Trophoblast cell (in vitro differentiated cells and primary cell): ENCODE measurements around the gene ZFYVE28.

Source experiments
- DNase-seq, 2 donors: peaks; one replicate each; pipeline ENCODE4 v3.0.0-alpha.2; 2016
- H2AFZ ChIP-seq: 2 replicates; pipeline ENCODE4 v1.6.1; 2013; ENCODE audit warnings: low read length, moderate library complexity, mild to moderate bottlenecking; ENCODE audit not compliant: insufficient read depth, poor library complexity
- H2AK5ac ChIP-seq: 2 replicates; pipeline ENCODE4 v1.6.1; 2013; ENCODE audit warnings: mild to moderate bottlenecking, low read length
- H2BK120ac ChIP-seq: 2 replicates; pipeline ENCODE4 v1.6.1; 2013; ENCODE audit warnings: low read length, mild to moderate bottlenecking, moderate library complexity; ENCODE audit not compliant: insufficient read depth, poor library complexity
- H2BK12ac ChIP-seq: 2 replicates; pipeline ENCODE4 v1.6.1; 2013; ENCODE audit warnings: mild to moderate bottlenecking, low read length, moderate library complexity
- H2BK5ac ChIP-seq: 2 replicates; pipeline ENCODE4 v1.6.1; 2013; ENCODE audit warnings: low read length, low read depth, moderate library complexity, mild to moderate bottlenecking; ENCODE audit not compliant: poor library complexity
- H3K14ac ChIP-seq: 2 replicates; pipeline ENCODE4 v1.6.1; 2013; ENCODE audit warnings: mild to moderate bottlenecking, low read length
- H3K18ac ChIP-seq: 2 replicates; pipeline ENCODE4 v1.6.1; 2013; ENCODE audit warnings: mild to moderate bottlenecking, low read length
- H3K23ac ChIP-seq: 2 replicates; pipeline ENCODE4 v1.6.1; 2013; ENCODE audit warnings: low read length
- H3K27ac ChIP-seq: 2 replicates; pipeline ENCODE4 v1.5.1; 2013; ENCODE audit warnings: low read depth, mild to moderate bottlenecking, inconsistent platforms, low read length, moderate library complexity
- H3K27me3 ChIP-seq: 2 replicates; pipeline ENCODE4 v1.6.1; 2013; ENCODE audit warnings: inconsistent platforms, mild to moderate bottlenecking, low read length, moderate library complexity; ENCODE audit not compliant: insufficient read depth
- H3K36me3 ChIP-seq, 2 experiments: 1 replicate in 1 of 2; 2 replicates in 1 of 2; pipeline ENCODE4 v1.6.1; 2013; ENCODE audit warnings: low read length in 2 of 2, mild to moderate bottlenecking in 2 of 2, moderate library complexity in 1 of 2; ENCODE audit not compliant: insufficient read depth in 2 of 2, control insufficient read depth in 1 of 2
- H3K4ac ChIP-seq: 2 replicates; pipeline ENCODE4 v1.6.1; 2013; ENCODE audit warnings: low read depth, mild to moderate bottlenecking, low read length, moderate library complexity
- H3K4me1 ChIP-seq, 2 experiments: 1 replicate in 1 of 2; 2 replicates in 1 of 2; pipeline ENCODE4 v1.6.1; 2013; ENCODE audit warnings: low read length in 2 of 2, mild to moderate bottlenecking in 2 of 2, moderate library complexity in 1 of 2; ENCODE audit not compliant: insufficient read depth in 2 of 2, control insufficient read depth in 1 of 2
- H3K4me2 ChIP-seq: 2 replicates; pipeline ENCODE4 v1.6.1; 2013; ENCODE audit warnings: inconsistent platforms, mild to moderate bottlenecking, low read length, moderate library complexity
- H3K4me3 ChIP-seq: 2 replicates; pipeline ENCODE4 v1.5.1; 2013; ENCODE audit warnings: mild to moderate bottlenecking, low read depth, low read length, inconsistent platforms
- H3K79me1 ChIP-seq: one replicate; pipeline ENCODE4 v1.6.1; 2013; ENCODE audit warnings: low read length
- H3K79me2 ChIP-seq: 2 replicates; pipeline ENCODE4 v1.6.1; 2013; ENCODE audit warnings: low read length, mild to moderate bottlenecking; ENCODE audit not compliant: control insufficient read depth, insufficient read depth, poor library complexity
- H3K9ac ChIP-seq: 2 replicates; pipeline ENCODE4 v1.6.1; 2013; ENCODE audit warnings: mild to moderate bottlenecking, low read length
- H3K9me3 ChIP-seq: 2 replicates; pipeline ENCODE4 v1.6.1; 2013; ENCODE audit warnings: low read depth, mild to moderate bottlenecking, control low read depth, inconsistent platforms, low read length; ENCODE audit not compliant: insufficient read depth
- H4K12ac ChIP-seq: 2 replicates; pipeline ENCODE4 v1.6.1; 2013; ENCODE audit warnings: low read depth, mild to moderate bottlenecking, low read length, moderate library complexity
- H4K8ac ChIP-seq: 2 replicates; pipeline ENCODE4 v1.6.1; 2013; ENCODE audit warnings: low read depth, mild to moderate bottlenecking, low read length, moderate library complexity
- H4K91ac ChIP-seq: one replicate; pipeline ENCODE4 v1.6.1; 2013; ENCODE audit warnings: low read depth, mild to moderate bottlenecking, low read length, moderate library complexity
- WGBS: extraction: QIAGEN DNeasy Blood & Tissue Kit; methylation state at CpG from one replicate; pipeline ENCODE4 v1.1.7; 2013; ENCODE audit warnings: missing lambda C conversion rate; ENCODE audit not compliant: insufficient read length, insufficient coverage; ENCODE audit errors: extremely low coverage; 5-methylcytosine and 5-hydroxymethylcytosine counted together

Gene ZFYVE28

DNA sequence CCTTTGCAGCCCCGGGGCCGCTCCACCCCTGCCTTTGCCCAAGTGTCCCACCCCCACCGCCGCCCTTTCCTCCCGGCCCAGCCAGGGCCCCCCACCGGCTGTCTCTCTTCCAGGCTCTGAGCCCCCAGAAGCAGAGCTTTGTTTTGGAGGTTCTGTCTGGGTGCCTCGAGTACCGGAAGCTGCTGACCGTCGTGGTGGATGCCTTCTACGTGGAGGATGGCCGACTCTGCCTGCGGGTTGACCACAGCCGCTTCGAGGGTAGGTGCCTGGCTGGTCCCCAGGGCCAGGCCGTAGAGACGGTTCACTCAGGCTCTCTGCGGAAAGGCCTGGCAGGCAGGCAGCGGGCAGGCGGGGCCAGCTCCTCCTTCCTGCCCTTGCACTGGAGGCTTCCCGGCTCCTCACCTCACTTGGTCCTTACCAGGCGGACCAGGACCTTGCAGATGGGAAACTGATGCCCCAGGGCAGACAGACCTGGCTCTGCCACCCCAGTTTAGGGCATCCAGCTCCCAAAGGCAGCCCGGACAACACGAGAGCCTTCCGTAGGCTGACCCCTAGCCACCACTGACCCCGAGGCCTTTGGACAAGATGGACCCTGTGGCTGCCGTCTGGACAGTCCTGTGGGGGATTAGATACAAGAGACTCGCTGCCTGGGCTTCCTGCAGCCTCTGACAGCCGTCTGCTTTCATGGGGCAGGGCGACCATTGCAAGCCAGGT, 18.5 kb upstream of the ZFYVE28 start:
- no peak overlapping the region for H2BK5ac ChIP-seq
- no peak overlapping the region for H3K9ac ChIP-seq
- H4K12ac ChIP-seq: no peak overlapping the region
- no peak overlapping the region for H3K23ac ChIP-seq
- DNase-seq: no peak
- WGBS: no CpG with 5 or more reads among the region's 30 CpGs
- H3K79me2 ChIP-seq: no peaks in the 10 kb centered on the region
- H3K4me3 ChIP-seq: no peak overlapping the region
- H3K27me3 ChIP-seq: no peaks in the 10 kb centered on the region
- no peak overlapping the region for H2AFZ ChIP-seq
- H2BK12ac ChIP-seq: no peak overlapping the region
- no peaks in the 10 kb centered on the region for H3K36me3 ChIP-seq
- H2BK120ac ChIP-seq: no peak overlapping the region
- no peak overlapping the region for H4K91ac ChIP-seq
- no peak overlapping the region for H2AK5ac ChIP-seq
- H3K4ac ChIP-seq: no peak overlapping the region
- H4K8ac ChIP-seq: no peak overlapping the region
- no peaks in the 10 kb centered on the region for H3K79me1 ChIP-seq
- no peak overlapping the region for H3K14ac ChIP-seq
- no peaks in the 10 kb centered on the region for H3K9me3 ChIP-seq
- H3K4me1 ChIP-seq: no peaks in the 10 kb centered on the region
- H3K27ac ChIP-seq: no peak overlapping the region
- H3K18ac ChIP-seq: no peak overlapping the region
- H3K4me2 ChIP-seq: no peak overlapping the region

GRCh38 chr4:2436301-2436700, 17.9 kb upstream of the ZFYVE28 start:
- Histone ChIP-seq H4K12ac (no peak overlapping the region), H2BK5ac (no peak overlapping the region), H3K18ac (no peak overlapping the region), H4K8ac (no peak overlapping the region), H2BK120ac (no peak overlapping the region), H3K4me1 (no peaks in the 10 kb centered on the region), H3K79me1 (no peaks in the 10 kb centered on the region), H3K9me3 (no peaks in the 10 kb centered on the region), H3K36me3 (no peaks in the 10 kb centered on the region), H3K23ac (no peak overlapping the region), H3K4me3 (no peak overlapping the region), H2AFZ (no peak overlapping the region), H3K4ac (no peak overlapping the region), H3K27ac (no peak overlapping the region), H2AK5ac (no peak overlapping the region), H3K27me3 (no peaks in the 10 kb centered on the region), H3K14ac (no peak overlapping the region), H3K4me2 (no peak overlapping the region), H3K79me2 (no peaks in the 10 kb centered on the region), H2BK12ac (no peak overlapping the region), H4K91ac (no peak overlapping the region), H3K9ac (no peak overlapping the region)
- no CpG with 5 or more reads among the region's 10 CpGs for WGBS
- no peak for DNase-seq

- Histone ChIP-seq H2AK5ac (no peak overlapping the region), H3K79me1 (no peaks in the 10 kb centered on the region), H3K14ac (no peak overlapping the region), H3K4me2 (no peak overlapping the region), H3K27ac (no peak overlapping the region), H3K27me3 (no peaks in the 10 kb centered on the region), H3K4ac (no peak overlapping the region), H2AFZ (no peak overlapping the region), H3K9me3 (no peaks in the 10 kb centered on the region), H4K12ac (no peak overlapping the region), H4K91ac (no peak overlapping the region), H2BK120ac (no peak overlapping the region), H3K9ac (no peak overlapping the region), H2BK5ac (no peak overlapping the region), H2BK12ac (no peak overlapping the region), H4K8ac (no peak overlapping the region), H3K79me2 (no peaks in the 10 kb centered on the region), H3K4me3 (no peak overlapping the region), H3K4me1 (no peaks in the 10 kb centered on the region), H3K18ac (no peak overlapping the region), H3K23ac (no peak overlapping the region), H3K36me3 (no peaks in the 10 kb centered on the region)
- no peak for DNase-seq
- no CpG with 5 or more reads among the region's 9 CpGs for WGBS
Observed at GRCh38 chr4:2434420-2434819, 16.0 kb upstream of the ZFYVE28 start.

DNA sequence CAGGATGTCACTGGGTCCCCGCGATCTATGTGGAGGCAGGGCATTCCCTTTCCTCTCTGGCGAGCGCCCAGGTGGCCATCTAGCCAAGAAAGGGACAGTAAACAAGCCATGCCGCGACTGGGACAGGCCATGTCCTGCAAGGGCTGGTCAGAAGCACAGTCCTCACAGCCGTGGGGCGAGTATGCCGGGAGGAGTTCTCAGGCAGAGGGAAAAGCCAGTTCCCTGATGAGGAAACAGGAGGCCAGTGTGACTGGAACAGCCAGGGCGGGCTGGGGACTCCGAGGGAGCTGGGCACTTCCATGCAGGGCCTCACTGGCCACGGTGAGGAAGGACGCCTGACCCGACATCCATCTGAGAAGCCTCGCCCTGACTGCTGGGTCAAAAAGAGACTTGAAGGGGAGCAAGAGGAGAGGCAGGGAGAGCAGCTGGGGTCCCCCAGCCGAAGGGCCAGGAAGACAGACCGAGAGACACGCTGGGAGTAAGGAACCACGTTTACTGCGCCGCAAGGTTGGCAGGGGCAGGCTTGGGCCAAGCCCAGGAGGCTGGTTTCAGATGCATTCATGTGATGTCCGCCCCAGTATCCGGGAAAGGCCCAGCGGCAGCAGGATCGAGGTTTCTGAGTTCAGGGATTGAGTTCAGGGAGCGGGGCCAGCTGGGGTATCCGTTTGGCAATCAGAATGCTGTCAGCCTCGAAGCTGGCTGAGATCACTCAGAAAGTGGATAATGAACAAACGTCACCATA, 15.3 kb upstream of the ZFYVE28 start:
- H3K27ac ChIP-seq: no peak overlapping the region
- no peak overlapping the region for H3K4ac ChIP-seq
- H4K91ac ChIP-seq: no peak overlapping the region
- no CpG with 5 or more reads among the region's 29 CpGs for WGBS
- no peak overlapping the region for H4K12ac ChIP-seq
- H2BK12ac ChIP-seq: no peak overlapping the region
- H3K23ac ChIP-seq: no peak overlapping the region
- H3K4me2 ChIP-seq: no peak overlapping the region
- no peaks in the 10 kb centered on the region for H3K4me1 ChIP-seq
- no peak overlapping the region for H2AK5ac ChIP-seq
- no peak overlapping the region for H2AFZ ChIP-seq
- H3K14ac ChIP-seq: no peak overlapping the region
- no peaks in the 10 kb centered on the region for H3K79me2 ChIP-seq
- no peaks in the 10 kb centered on the region for H3K27me3 ChIP-seq
- H2BK120ac ChIP-seq: no peak overlapping the region
- DNase-seq: no peak
- H3K4me3 ChIP-seq: no peak overlapping the region
- no peak overlapping the region for H3K9ac ChIP-seq
- no peak overlapping the region for H4K8ac ChIP-seq
- H3K18ac ChIP-seq: no peak overlapping the region
- H2BK5ac ChIP-seq: no peak overlapping the region
- no peaks in the 10 kb centered on the region for H3K79me1 ChIP-seq
- H3K9me3 ChIP-seq: no peaks in the 10 kb centered on the region
- no peaks in the 10 kb centered on the region for H3K36me3 ChIP-seq
